GM12878 (cell line): Measurements from ENCODE around the gene TSSC4. TPM values are rescaled to one million over a fixed set of nuclear protein-coding genes. Genes with fewer than 3 reads are reported as not detected.

ENCODE experiments used
- ATAC-seq: fragments of 200-7000 bp; cut with Tn5 transposase; 3 replicates; pipeline ENCODE4 v1.9.1; 2020; ENCODE audit warnings: mild to moderate bottlenecking, moderate library complexity
- BruUV-seq: library from RNA; stranded (reverse); fragments of 400-500 nt; replicated peaks from 2 replicates; lab custom pipeline; 2021; lab: Mats Ljungman, UMichigan
- CTCF ChIA-PET: fragments of 300-600 bp; sonication (Branson Sonifier 250); formaldehyde crosslinking; extraction: SDS; loops from one replicate; lab custom pipeline; 2021; ENCODE audit warnings: inconsistent platforms; lab: Yijun Ruan, JAX
- POLR2A ChIA-PET: fragments of 350-600 bp; formaldehyde crosslinking; extraction: SDS; loops from one replicate; lab custom pipeline; 2021; ENCODE audit warnings: inconsistent platforms; lab: Charles Lee
- RAD21 ChIA-PET: fragments of 300-600 bp; sonication (Branson Sonifier 250); formaldehyde crosslinking; loops from one replicate; lab custom pipeline; 2023; ENCODE audit warnings: antibody characterized with exemption; ENCODE audit not compliant: unreplicated experiment; lab: Charles Lee
- SMC1A ChIA-PET: fragments of 300-600 bp; sonication (Branson Sonifier 250); formaldehyde crosslinking; loops from one replicate; lab custom pipeline; 2023; ENCODE audit not compliant: unreplicated experiment, uncharacterized antibody; lab: Charles Lee
- DNase-seq: peaks from one replicate; pipeline ENCODE4 v3.0.0-alpha.2; 2011; ENCODE audit warnings: low read depth, low spot score
- FAIRE-seq: peaks from 3 replicates; lab custom pipeline; 2011; peaks lifted over from hg19 to GRCh38; lab: Jason Lieb, UNC
- H2AFZ ChIP-seq: 2 replicates; pipeline ENCODE4 v1.6.0; 2011; ENCODE audit warnings: low read depth, low read length, control low read depth; ENCODE audit not compliant: control insufficient read depth
- H3K27ac ChIP-seq: 2 replicates; pipeline ENCODE4 v1.5.1; 2011; ENCODE audit warnings: control low read depth; ENCODE audit not compliant: control insufficient read depth, insufficient read depth
- H3K27me3 ChIP-seq, 2 experiments: replicated peaks in 1 of 2; 2 replicates each; pipeline versions ENCODE4 v1.6.0 to v1.6.1; 2011; ENCODE audit warnings: low read length in 1 of 2; ENCODE audit not compliant: control insufficient read depth in 2 of 2, insufficient read depth in 2 of 2
- H3K36me3 ChIP-seq, 2 experiments: 2 replicates each; pipeline ENCODE4 v1.5.1; 2011; ENCODE audit warnings: low read length in 1 of 2; ENCODE audit not compliant: control insufficient read depth in 2 of 2, insufficient read depth in 2 of 2
- H3K4me1 ChIP-seq: 2 replicates; pipeline ENCODE4 v1.6.1; 2011; ENCODE audit warnings: mild to moderate bottlenecking, low read length, moderate library complexity, mixed read lengths; ENCODE audit not compliant: control insufficient read depth, insufficient read depth
- H3K4me2 ChIP-seq: 2 replicates; pipeline ENCODE4 v1.6.0; 2011; ENCODE audit warnings: control low read depth; ENCODE audit not compliant: control insufficient read depth, insufficient read depth
- H3K4me3 ChIP-seq: fragments of 200-600 bp; sonication (generic); 2 replicates; pipeline ENCODE4 v1.5.1; 2016
- H3K79me2 ChIP-seq: 2 replicates; pipeline ENCODE4 v1.6.0; 2011; ENCODE audit warnings: low read length; ENCODE audit not compliant: control insufficient read depth, insufficient read depth
- H3K9ac ChIP-seq: 2 replicates; pipeline ENCODE4 v1.8.0; 2011; ENCODE audit warnings: low read length, control low read depth, mixed read lengths; ENCODE audit not compliant: control insufficient read depth, insufficient read depth
- H3K9me3 ChIP-seq: replicated peaks from 3 replicates; pipeline ENCODE4 v1.5.1; 2011; ENCODE audit warnings: mild to moderate bottlenecking, low read length; ENCODE audit not compliant: control insufficient read depth, insufficient read depth
- H4K20me1 ChIP-seq: 2 replicates; pipeline ENCODE4 v1.6.0; 2011; ENCODE audit not compliant: control insufficient read depth, insufficient read depth
- BACH1 ChIP-seq: fragments of 450-650 bp; IDR thresholded peaks from 2 replicates; pipeline ENCODE4 v1.6.1; 2017; ENCODE audit warnings: mild to moderate bottlenecking, borderline replicate concordance
- BHLHE40 ChIP-seq, 2 experiments: fragments of 450-650 bp in 1 of 2; IDR thresholded peaks; 2 replicates each; pipeline ENCODE4 v1.6.1; 2011 to 2017; ENCODE audit warnings: low read depth in 2 of 2, borderline replicate concordance in 1 of 2, improper control_type of control experiment in 1 of 2, low read length in 1 of 2, mild to moderate bottlenecking in 1 of 2
- CBX3 ChIP-seq: fragments of 200-600 bp; sonication (generic); IDR thresholded peaks from 2 replicates; pipeline ENCODE4 v1.6.1; 2016; ENCODE audit warnings: low read depth, borderline replicate concordance
- CBX5 ChIP-seq: sonication (generic); IDR thresholded peaks from 2 replicates; pipeline ENCODE4 v1.6.1; 2016; ENCODE audit warnings: low read depth, moderate library complexity, mild to moderate bottlenecking, inconsistent platforms
- EZH2 ChIP-seq: IDR thresholded peaks from 2 replicates; pipeline ENCODE4 v1.6.1; 2012; ENCODE audit warnings: low read depth, mild to moderate bottlenecking, control low read depth, inconsistent platforms, low read length, borderline replicate concordance; ENCODE audit not compliant: control insufficient read depth
- JUND ChIP-seq: IDR thresholded peaks from 2 replicates; pipeline ENCODE4 v1.6.1; 2012; ENCODE audit warnings: low read depth, mild to moderate bottlenecking, low read length, improper control_type of control experiment, moderate library complexity
- KAT2A ChIP-seq: conservative IDR thresholded peaks from 2 replicates; pipeline ENCODE4 v1.6.1; 2011; ENCODE audit warnings: low read depth, low read length; ENCODE audit not compliant: control insufficient read depth
- MTA2 ChIP-seq: fragments of 450-650 bp; IDR thresholded peaks from 2 replicates; pipeline ENCODE4 v1.6.1; 2016; ENCODE audit warnings: low read depth, mild to moderate bottlenecking, moderate library complexity
- NFIC ChIP-seq: IDR thresholded peaks from 2 replicates; pipeline ENCODE4 v1.6.1; 2012; ENCODE audit warnings: low read depth, mild to moderate bottlenecking, inconsistent platforms, low read length, moderate library complexity
- WGBS: methylation state at CpG from one replicate; pipeline ENCODE4 v1.1.6; 2016; ENCODE audit warnings: low lambda C conversion rate; ENCODE audit not compliant: insufficient replicate concordance, insufficient coverage; ENCODE audit errors: missing lambda C conversion rate; 5-methylcytosine and 5-hydroxymethylcytosine counted together
- in situ Hi-C: fragments of 300-500 bp; cut with MboI; formaldehyde crosslinking; loops from 9 replicates; pipeline ENCODE4 v1.14.3; 2018; ENCODE audit warnings: mixed read lengths
- intact Hi-C: fragments of 100-400 bp; cut with micrococcal nuclease; formaldehyde crosslinking; loops from one replicate; pipeline ENCODE4 v1.14.2; 2022; ENCODE audit not compliant: unreplicated experiment
- polyA plus RNA-seq, 11 experiments: library from polyadenylated mRNA; depleted of rRNA in 4 of 11; unstranded in 6 of 11; stranded (reverse) in 5 of 11; fragments of >200 nt; fragmentation: Nextera tagmentation in 4 of 11; fragmentation: Illumina TruSeq in 1 of 11; extraction: Ambion mirVana in 4 of 11; extraction: Trizol in 1 of 11; gene quantifications; 1 replicate in 1 of 11; 2 replicates in 10 of 11; pipeline versions ENCODE4 v1.2.1 to v1.2.3, GENCODE V29; 2011 to 2016; ENCODE audit warnings: inconsistent platforms in 2 of 11, missing spikeins in 2 of 11, low read depth in 1 of 11
- total RNA-seq, 4 experiments: library from RNA; depleted of rRNA in 3 of 4; stranded (reverse); fragments of >200 nt in 3 of 4; fragmentation: Illumina TruSeq in 1 of 4; extraction: Trizol in 1 of 4; gene quantifications; 2 replicates each; pipeline versions ENCODE4 v1.2.1 to v1.2.3, GENCODE V29; 2013 to 2021
- TF ChIP-seq, protein P1 (sequence below): fragments of 450-650 bp; IDR thresholded peaks from 2 replicates; pipeline ENCODE4 v1.6.1; 2016; ENCODE audit warnings: mild to moderate bottlenecking
- TF ChIP-seq, protein P2 (sequence below): IDR thresholded peaks from 2 replicates; pipeline ENCODE4 v1.6.1; 2011; ENCODE audit warnings: borderline replicate concordance, low read depth, mild to moderate bottlenecking, moderate library complexity, mixed read lengths, low read length; ENCODE audit not compliant: insufficient read depth; ENCODE audit errors: extremely low read length
- TF ChIP-seq, protein P3 (sequence below): IDR thresholded peaks from 2 replicates; pipeline ENCODE4 v1.6.1; 2011; ENCODE audit warnings: low read depth, low read length, improper control_type of control experiment, borderline replicate concordance
- TF ChIP-seq, protein P4 (sequence below): fragments of 450-650 bp; IDR thresholded peaks from 2 replicates; pipeline ENCODE4 v1.6.1; 2017; ENCODE audit warnings: mild to moderate bottlenecking, low read depth, inconsistent platforms; ENCODE audit not compliant: poor library complexity, severe bottlenecking
- TF ChIP-seq, protein P5 (sequence below): IDR thresholded peaks from 2 replicates; pipeline ENCODE4 v1.6.1; 2012; ENCODE audit warnings: low read length, inconsistent platforms

Gene TSSC4
- total and polyA plus RNA-seq, 10 of the 15 experiments (the other 5 are each of a cell fraction or from before 2014, with no cell fraction given), result 0.69 to 70.1 (median 25.7) TPM

DNA sequence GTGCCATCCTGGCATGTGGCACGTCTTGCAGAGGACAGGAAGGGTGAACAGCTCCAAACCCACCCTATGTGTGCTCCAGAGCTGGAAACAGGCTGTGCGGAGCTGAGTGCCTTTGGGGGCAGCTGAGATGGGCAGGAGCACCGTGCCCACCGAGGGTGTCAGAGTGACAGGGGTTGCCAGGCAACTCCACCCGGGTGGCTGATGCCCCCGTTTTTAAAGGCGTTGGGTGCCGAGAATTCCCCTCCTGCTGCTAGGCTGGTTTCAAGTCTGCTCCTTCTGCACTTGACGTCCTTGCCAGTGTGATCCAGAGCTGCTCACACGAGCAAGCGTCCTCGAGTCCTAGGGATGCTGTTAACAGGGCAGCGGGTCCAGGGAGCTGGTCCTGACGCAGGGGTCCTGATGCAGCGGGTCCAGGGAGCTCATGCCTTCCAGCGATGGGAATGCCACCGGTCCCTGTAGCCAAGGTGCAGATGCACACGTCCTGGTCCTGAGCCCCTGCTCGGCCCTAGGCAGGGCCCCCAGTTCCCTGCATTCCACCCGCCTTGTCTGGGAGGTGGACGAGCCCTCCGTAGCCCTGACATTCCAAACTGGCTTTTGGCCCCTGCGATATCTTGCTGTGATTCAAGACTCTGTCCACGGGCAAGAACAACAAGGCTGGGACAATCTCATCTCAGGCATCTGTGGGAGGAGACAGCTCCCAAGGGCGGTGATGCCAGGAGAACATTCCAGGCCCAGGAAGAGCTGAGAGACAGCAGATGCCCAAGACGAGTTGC lies 49.2 kb downstream of the TSSC4 start:
- ChIA-PET SMC1A (no interaction called here), POLR2A (no interaction called here), RAD21 (no interaction called here), CTCF (no interaction called here)
- no peaks in the 10 kb centered on the region for H3K79me2 ChIP-seq
- H3K4me1 ChIP-seq, result no peaks in the 10 kb centered on the region
- no peak overlapping the region for H3K27ac ChIP-seq
- no peak overlapping the region for H2AFZ ChIP-seq
- H3K4me2 ChIP-seq, result no peak overlapping the region
- in situ Hi-C loops (no loop called here), intact Hi-C loops (no loop called here)
- H3K9me3 ChIP-seq, result no peaks in the 10 kb centered on the region; the same call in 2 of the 3 replicates
- H3K36me3 ChIP-seq, result no peaks in the 10 kb centered on the region
- BruUV-seq, result no TSS peak
- peaks cover 2 to 7% of the 10 kb centered on the region in 2 experiments; a peak in 3 of 4 replicates for H3K27me3 ChIP-seq
- no peak overlapping the region for H3K4me3 ChIP-seq
- no peak for DNase-seq
- no peak overlapping the region for H3K9ac ChIP-seq
- no peak for FAIRE-seq
- no peaks in the 10 kb centered on the region for H4K20me1 ChIP-seq
- no peak for ATAC-seq
- WGBS, result 28% methylated on average over 26 of the region's 26 CpGs
- TF ChIP-seq, protein P1, sequence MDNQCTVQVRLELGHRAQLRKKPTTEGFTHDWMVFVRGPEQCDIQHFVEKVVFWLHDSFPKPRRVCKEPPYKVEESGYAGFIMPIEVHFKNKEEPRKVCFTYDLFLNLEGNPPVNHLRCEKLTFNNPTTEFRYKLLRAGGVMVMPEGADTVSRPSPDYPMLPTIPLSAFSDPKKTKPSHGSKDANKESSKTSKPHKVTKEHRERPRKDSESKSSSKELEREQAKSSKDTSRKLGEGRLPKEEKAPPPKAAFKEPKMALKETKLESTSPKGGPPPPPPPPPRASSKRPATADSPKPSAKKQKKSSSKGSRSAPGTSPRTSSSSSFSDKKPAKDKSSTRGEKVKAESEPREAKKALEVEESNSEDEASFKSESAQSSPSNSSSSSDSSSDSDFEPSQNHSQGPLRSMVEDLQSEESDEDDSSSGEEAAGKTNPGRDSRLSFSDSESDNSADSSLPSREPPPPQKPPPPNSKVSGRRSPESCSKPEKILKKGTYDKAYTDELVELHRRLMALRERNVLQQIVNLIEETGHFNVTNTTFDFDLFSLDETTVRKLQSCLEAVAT, result no peak
- no peak for TF ChIP-seq BACH1
- TF ChIP-seq MTA2, result no peak
- TF ChIP-seq, protein P2, sequence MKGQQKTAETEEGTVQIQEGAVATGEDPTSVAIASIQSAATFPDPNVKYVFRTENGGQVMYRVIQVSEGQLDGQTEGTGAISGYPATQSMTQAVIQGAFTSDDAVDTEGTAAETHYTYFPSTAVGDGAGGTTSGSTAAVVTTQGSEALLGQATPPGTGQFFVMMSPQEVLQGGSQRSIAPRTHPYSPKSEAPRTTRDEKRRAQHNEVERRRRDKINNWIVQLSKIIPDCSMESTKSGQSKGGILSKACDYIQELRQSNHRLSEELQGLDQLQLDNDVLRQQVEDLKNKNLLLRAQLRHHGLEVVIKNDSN, result no peak
- no peak for TF ChIP-seq JUND
- no peak for TF ChIP-seq KAT2A
- TF ChIP-seq, protein P3, sequence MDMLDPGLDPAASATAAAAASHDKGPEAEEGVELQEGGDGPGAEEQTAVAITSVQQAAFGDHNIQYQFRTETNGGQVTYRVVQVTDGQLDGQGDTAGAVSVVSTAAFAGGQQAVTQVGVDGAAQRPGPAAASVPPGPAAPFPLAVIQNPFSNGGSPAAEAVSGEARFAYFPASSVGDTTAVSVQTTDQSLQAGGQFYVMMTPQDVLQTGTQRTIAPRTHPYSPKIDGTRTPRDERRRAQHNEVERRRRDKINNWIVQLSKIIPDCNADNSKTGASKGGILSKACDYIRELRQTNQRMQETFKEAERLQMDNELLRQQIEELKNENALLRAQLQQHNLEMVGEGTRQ, result no peak
- no peak for TF ChIP-seq EZH2
- TF ChIP-seq, protein P4, sequence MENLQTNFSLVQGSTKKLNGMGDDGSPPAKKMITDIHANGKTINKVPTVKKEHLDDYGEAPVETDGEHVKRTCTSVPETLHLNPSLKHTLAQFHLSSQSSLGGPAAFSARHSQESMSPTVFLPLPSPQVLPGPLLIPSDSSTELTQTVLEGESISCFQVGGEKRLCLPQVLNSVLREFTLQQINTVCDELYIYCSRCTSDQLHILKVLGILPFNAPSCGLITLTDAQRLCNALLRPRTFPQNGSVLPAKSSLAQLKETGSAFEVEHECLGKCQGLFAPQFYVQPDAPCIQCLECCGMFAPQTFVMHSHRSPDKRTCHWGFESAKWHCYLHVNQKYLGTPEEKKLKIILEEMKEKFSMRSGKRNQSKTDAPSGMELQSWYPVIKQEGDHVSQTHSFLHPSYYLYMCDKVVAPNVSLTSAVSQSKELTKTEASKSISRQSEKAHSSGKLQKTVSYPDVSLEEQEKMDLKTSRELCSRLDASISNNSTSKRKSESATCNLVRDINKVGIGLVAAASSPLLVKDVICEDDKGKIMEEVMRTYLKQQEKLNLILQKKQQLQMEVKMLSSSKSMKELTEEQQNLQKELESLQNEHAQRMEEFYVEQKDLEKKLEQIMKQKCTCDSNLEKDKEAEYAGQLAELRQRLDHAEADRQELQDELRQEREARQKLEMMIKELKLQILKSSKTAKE, result no peak
- no peak for TF ChIP-seq CBX3
- TF ChIP-seq NFIC, result no peak
- TF ChIP-seq, protein P5, sequence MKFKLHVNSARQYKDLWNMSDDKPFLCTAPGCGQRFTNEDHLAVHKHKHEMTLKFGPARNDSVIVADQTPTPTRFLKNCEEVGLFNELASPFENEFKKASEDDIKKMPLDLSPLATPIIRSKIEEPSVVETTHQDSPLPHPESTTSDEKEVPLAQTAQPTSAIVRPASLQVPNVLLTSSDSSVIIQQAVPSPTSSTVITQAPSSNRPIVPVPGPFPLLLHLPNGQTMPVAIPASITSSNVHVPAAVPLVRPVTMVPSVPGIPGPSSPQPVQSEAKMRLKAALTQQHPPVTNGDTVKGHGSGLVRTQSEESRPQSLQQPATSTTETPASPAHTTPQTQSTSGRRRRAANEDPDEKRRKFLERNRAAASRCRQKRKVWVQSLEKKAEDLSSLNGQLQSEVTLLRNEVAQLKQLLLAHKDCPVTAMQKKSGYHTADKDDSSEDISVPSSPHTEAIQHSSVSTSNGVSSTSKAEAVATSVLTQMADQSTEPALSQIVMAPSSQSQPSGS, result no peak
- no peak for TF ChIP-seq BHLHE40 (IDR thresholded peaks at IDR 0.05; ENCODE audit: borderline replicate concordance in 1 of 2, low read depth in 2 of 2, low read length in 1 of 2)
- TF ChIP-seq CBX5, result no peak
